HG03103 (cell line): ENCODE data around the gene CDC45.

Source experiments
- ATAC-seq: cut with Tn5 transposase; IDR thresholded peaks from one replicate; pipeline ENCODE4 v1.9.1; 2021; ENCODE audit warnings: low read depth; ENCODE audit not compliant: unreplicated experiment

The CDC45 gene

GRCh38 chr22:19492504-19493174 is 12.9 kb downstream of the CDC45 start:
- ATAC-seq, result no peak

GRCh38 chr22:19494001-19494560 is 14.4 kb downstream of the CDC45 start:
- ATAC-seq, result no peak

- ATAC-seq, result no peak
These were observed 15.0 kb downstream of the CDC45 start for GRCh38 chr22:19494676-19495173.

- no peak for ATAC-seq
These were observed 16.0 kb downstream of the CDC45 start for GRCh38 chr22:19495562-19496323.

GRCh38 chr22:19496324-19496630 is 16.6 kb downstream of the CDC45 start:
- ATAC-seq, result no peak

GRCh38 chr22:19497245-19497644 is 17.5 kb downstream of the CDC45 start:
- no peak for ATAC-seq

- ATAC-seq, result no peak
These were observed 18.6 kb downstream of the CDC45 start for GRCh38 chr22:19498154-19498865.

GRCh38 chr22:19498866-19499190 is 19.1 kb downstream of the CDC45 start:
- no peak for ATAC-seq

GRCh38 chr22:19499236-19499879 is 19.6 kb downstream of the CDC45 start:
- ATAC-seq, result no peak

GRCh38 chr22:19499880-19500242 is 20.1 kb downstream of the CDC45 start:
- ATAC-seq, result no peak

- no peak for ATAC-seq
These were observed 22.3 kb downstream of the CDC45 start for GRCh38 chr22:19501897-19502447.

GRCh38 chr22:19503367-19503766 is 23.6 kb downstream of the CDC45 start:
- no peak for ATAC-seq

- ATAC-seq, result no peak
These were observed 24.1 kb downstream of the CDC45 start for GRCh38 chr22:19503869-19504268.

GRCh38 chr22:19504900-19505734 is 25.4 kb downstream of the CDC45 start:
- ATAC-seq, result no peak

- ATAC-seq, result no peak
These were observed 26.0 kb downstream of the CDC45 start for GRCh38 chr22:19505735-19506126.

GRCh38 chr22:19506212-19506611 is 26.5 kb downstream of the CDC45 start:
- ATAC-seq, result no peak

GRCh38 chr22:19507534-19507861 is 27.8 kb downstream of the CDC45 start:
- ATAC-seq, result no peak

- no peak for ATAC-seq
These were observed 28.5 kb downstream of the CDC45 start for GRCh38 chr22:19508024-19508776.

GRCh38 chr22:19509191-19509590 is 29.5 kb downstream of the CDC45 start:
- ATAC-seq, result no peak
